ENCODE results near the gene PGBD1. TPM values are rescaled to one million over a fixed set of nuclear protein-coding genes. Genes with fewer than 3 reads are reported as not detected.

The PGBD1 gene
- total and polyA plus RNA-seq, 2 of the 13 experiments (the other 11 are each of a cell fraction or from before 2014, with no cell fraction given) = 3.6 to 6.9 TPM

- TF ChIP-seq IKZF5 (CRISPR knock-in tag; IDR thresholded peaks at IDR 0.05) = peak; percentile 79
- TF ChIP-seq YEATS2 (CRISPR knock-in tag; IDR thresholded peaks at IDR 0.05; ENCODE audit: borderline replicate concordance) = peak; percentile 56; the same call in 1 of the 2 replicates
- TF ChIP-seq ZNF136 (CRISPR knock-in tag; IDR thresholded peaks at IDR 0.05; ENCODE audit: low read depth) = 0 out of 2 replicates have a peak, but pooled peaks have one; percentile 23
- peak; percentile 71; the same call in 1 of the 2 replicates for TF ChIP-seq KDM3A (CRISPR knock-in tag; IDR thresholded peaks at IDR 0.05; ENCODE audit: low read depth)
- TF ChIP-seq ZNF230 (CRISPR knock-in tag; IDR thresholded peaks at IDR 0.05) = peak; percentile 96
- TF ChIP-seq KMT2B (CRISPR knock-in tag; IDR thresholded peaks at IDR 0.05) = peak; percentile 73
- peak; percentile 76; the same call in 1 of the 2 replicates for TF ChIP-seq ARID4A (CRISPR knock-in tag; IDR thresholded peaks at IDR 0.05; ENCODE audit: borderline replicate concordance)
- peak; percentile 87 for TF ChIP-seq ZBTB25 (CRISPR knock-in tag; IDR thresholded peaks at IDR 0.05)
- no peak for TF ChIP-seq PRMT3 (CRISPR knock-in tag; IDR thresholded peaks at IDR 0.05; ENCODE audit: borderline replicate concordance, low read depth)
- TF ChIP-seq ARID2 (CRISPR knock-in tag; IDR thresholded peaks at IDR 0.05; ENCODE audit: borderline replicate concordance) = peak; percentile 55; the same call in 1 of the 2 replicates
- TF ChIP-seq JDP2 (CRISPR knock-in tag; IDR thresholded peaks at IDR 0.05; ENCODE audit: borderline replicate concordance) = no peak
- TF ChIP-seq, protein P1, sequence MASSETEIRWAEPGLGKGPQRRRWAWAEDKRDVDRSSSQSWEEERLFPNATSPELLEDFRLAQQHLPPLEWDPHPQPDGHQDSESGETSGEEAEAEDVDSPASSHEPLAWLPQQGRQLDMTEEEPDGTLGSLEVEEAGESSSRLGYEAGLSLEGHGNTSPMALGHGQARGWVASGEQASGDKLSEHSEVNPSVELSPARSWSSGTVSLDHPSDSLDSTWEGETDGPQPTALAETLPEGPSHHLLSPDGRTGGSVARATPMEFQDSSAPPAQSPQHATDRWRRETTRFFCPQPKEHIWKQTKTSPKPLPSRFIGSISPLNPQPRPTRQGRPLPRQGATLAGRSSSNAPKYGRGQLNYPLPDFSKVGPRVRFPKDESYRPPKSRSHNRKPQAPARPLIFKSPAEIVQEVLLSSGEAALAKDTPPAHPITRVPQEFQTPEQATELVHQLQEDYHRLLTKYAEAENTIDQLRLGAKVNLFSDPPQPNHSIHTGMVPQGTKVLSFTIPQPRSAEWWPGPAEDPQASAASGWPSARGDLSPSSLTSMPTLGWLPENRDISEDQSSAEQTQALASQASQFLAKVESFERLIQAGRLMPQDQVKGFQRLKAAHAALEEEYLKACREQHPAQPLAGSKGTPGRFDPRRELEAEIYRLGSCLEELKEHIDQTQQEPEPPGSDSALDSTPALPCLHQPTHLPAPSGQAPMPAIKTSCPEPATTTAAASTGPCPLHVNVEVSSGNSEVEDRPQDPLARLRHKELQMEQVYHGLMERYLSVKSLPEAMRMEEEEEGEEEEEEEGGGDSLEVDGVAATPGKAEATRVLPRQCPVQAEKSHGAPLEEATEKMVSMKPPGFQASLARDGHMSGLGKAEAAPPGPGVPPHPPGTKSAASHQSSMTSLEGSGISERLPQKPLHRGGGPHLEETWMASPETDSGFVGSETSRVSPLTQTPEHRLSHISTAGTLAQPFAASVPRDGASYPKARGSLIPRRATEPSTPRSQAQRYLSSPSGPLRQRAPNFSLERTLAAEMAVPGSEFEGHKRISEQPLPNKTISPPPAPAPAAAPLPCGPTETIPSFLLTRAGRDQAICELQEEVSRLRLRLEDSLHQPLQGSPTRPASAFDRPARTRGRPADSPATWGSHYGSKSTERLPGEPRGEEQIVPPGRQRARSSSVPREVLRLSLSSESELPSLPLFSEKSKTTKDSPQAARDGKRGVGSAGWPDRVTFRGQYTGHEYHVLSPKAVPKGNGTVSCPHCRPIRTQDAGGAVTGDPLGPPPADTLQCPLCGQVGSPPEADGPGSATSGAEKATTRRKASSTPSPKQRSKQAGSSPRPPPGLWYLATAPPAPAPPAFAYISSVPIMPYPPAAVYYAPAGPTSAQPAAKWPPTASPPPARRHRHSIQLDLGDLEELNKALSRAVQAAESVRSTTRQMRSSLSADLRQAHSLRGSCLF (CRISPR knock-in tag; IDR thresholded peaks at IDR 0.05; ENCODE audit: borderline replicate concordance) = peak; percentile 73; the same call in 1 of the 2 replicates
- no peak for TF ChIP-seq NAIF1 (CRISPR knock-in tag; IDR thresholded peaks at IDR 0.05; ENCODE audit: borderline replicate concordance)
- TF ChIP-seq ZSCAN31 (CRISPR knock-in tag; IDR thresholded peaks at IDR 0.05; ENCODE audit: low read depth) = peak; percentile 18; the same call in 1 of the 2 replicates
- no peak for TF ChIP-seq TFAP4 (IDR thresholded peaks at IDR 0.05; ENCODE audit: borderline replicate concordance, low read depth)
Observed at GRCh38 chr6:28335564-28336283, 54.4 kb downstream of the PGBD1 start, which contains the start of gene ZSCAN31 (continued).

Data from HepG2 (cell line).